ENCODE results near the gene ACTR6. TPM values are rescaled to one million over a fixed set of nuclear protein-coding genes. Genes with fewer than 3 reads are reported as not detected.

The ACTR6 gene
- total and polyA plus RNA-seq, 10 of the 15 experiments (the other 5 are each of a cell fraction or from before 2014, with no cell fraction given), result 17.4 to 62.4 (median 40.5) TPM

GRCh38 chr12:100199023-100199346 lies 1.6 kb upstream of the ACTR6 start:
- H3K79me2 ChIP-seq (ENCODE audit: control insufficient read depth, insufficient read depth, low read length), result peaks cover 22% of the 10 kb centered on the region
- FAIRE-seq, result no peak

More at GRCh38 chr12:100199023-100199346, 1.6 kb upstream of the ACTR6 start:
- Histone ChIP-seq H3K36me3 (ENCODE audit: control insufficient read depth in 2 of 2, insufficient read depth in 2 of 2, low read length in 1 of 2) (no peaks in the 10 kb centered on the region), H4K20me1 (ENCODE audit: control insufficient read depth, insufficient read depth) (no peaks in the 10 kb centered on the region), H3K4me1 (ENCODE audit: control insufficient read depth, insufficient read depth, low read length) (peaks cover 6% of the 10 kb centered on the region; the same call in 1 of the 2 replicates), H3K9me3 (replicated peaks; ENCODE audit: control insufficient read depth, insufficient read depth, low read length) (no peaks in the 10 kb centered on the region), H3K27ac (ENCODE audit: control insufficient read depth, insufficient read depth) (peak overlapping the region; percentile 64), H3K9ac (ENCODE audit: control insufficient read depth, insufficient read depth, low read length) (peak overlapping the region; percentile 60), H2AFZ (ENCODE audit: control insufficient read depth, low read depth, low read length) (peak overlapping the region; percentile 94), H3K27me3 (replicated peaks in 1 of 2; ENCODE audit: control insufficient read depth in 2 of 2, insufficient read depth in 2 of 2, low read length in 1 of 2) (no peaks in the 10 kb centered on the region), H3K4me3 (peak overlapping the region; percentile 82), H3K4me2 (ENCODE audit: control insufficient read depth, insufficient read depth) (peak overlapping the region; percentile 92)
- in situ Hi-C loops (cut with MboI) (no loop called here), intact Hi-C loops (cut with micrococcal nuclease; ENCODE audit: unreplicated experiment) (no loop called here)
- SMC1A ChIA-PET (ENCODE audit: uncharacterized antibody, unreplicated experiment), result no interaction called here
- DNase-seq (ENCODE audit: low read depth, low spot score) (no peak), ATAC-seq (no peak)
- CTCF ChIA-PET, result no interaction called here
- POLR2A ChIA-PET, result no interaction called here
- WGBS (ENCODE audit: insufficient coverage, insufficient replicate concordance, low lambda C conversion rate, missing lambda C conversion rate), result 28% methylated on average over 6 of the region's 6 CpGs
- RAD21 ChIA-PET (ENCODE audit: unreplicated experiment), result no interaction called here
- TF ChIP-seq MTA3 (IDR thresholded peaks at IDR 0.05; ENCODE audit: borderline replicate concordance, low read length) (no peak), MLLT1 (IDR thresholded peaks at IDR 0.05) (peak; percentile 72; the same call in 1 of the 2 replicates), NRF1 (conservative IDR thresholded peaks at IDR 0.05; ENCODE audit: low read depth, low read length) (no peak), PKNOX1 (IDR thresholded peaks at IDR 0.05) (no peak), KAT2A (conservative IDR thresholded peaks at IDR 0.05; ENCODE audit: control insufficient read depth, low read depth, low read length) (no peak)
- BruUV-seq (replicated peaks), result no TSS peak

Data from GM12878 (cell line).